HG02623 (cell line): Measurements from ENCODE around the gene CHRD.

Experiments
- ATAC-seq: cut with Tn5 transposase; IDR thresholded peaks from one replicate; pipeline ENCODE4 v1.9.1; 2021; ENCODE audit warnings: moderate library complexity; ENCODE audit not compliant: unreplicated experiment

CHRD gene

DNA sequence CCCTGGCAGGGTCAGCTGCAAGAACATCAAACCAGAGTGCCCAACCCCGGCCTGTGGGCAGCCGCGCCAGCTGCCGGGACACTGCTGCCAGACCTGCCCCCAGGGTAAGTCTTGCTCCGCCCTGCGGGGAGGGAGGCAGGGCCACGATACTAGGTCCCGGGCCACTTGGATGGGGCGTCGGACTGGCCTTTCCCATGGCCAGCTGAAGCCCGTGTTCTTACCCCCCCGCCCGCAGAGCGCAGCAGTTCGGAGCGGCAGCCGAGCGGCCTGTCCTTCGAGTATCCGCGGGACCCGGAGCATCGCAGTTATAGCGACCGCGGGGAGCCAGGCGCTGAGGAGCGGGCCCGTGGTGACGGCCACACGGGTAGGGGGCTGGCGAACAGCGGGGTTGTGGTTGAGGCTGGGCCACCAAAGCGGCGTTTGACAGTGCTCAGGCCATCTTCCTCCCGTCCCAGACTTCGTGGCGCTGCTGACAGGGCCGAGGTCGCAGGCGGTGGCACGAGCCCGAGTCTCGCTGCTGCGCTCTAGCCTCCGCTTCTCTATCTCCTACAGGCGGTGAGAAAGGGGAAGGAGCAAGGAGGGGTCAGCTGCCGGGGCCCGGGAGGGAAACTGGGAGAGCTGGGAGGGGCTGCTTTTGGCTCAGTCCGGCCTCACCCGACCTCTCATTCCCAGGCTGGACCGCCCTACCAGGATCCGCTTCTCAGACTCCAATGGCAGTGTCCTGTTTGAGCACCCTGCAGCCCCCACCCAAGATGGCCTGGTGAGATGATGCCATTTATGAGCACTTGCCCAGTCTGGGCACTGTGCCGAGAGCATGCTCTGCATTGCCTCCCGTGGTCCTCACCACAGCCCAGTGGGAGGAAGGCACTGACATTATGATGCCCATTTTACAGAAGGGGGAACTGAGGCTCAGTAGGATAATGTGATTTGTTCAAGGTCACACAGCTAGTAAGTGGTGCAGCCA, 1.7 kb downstream of the CHRD start:
- ATAC-seq = no peak

DNA sequence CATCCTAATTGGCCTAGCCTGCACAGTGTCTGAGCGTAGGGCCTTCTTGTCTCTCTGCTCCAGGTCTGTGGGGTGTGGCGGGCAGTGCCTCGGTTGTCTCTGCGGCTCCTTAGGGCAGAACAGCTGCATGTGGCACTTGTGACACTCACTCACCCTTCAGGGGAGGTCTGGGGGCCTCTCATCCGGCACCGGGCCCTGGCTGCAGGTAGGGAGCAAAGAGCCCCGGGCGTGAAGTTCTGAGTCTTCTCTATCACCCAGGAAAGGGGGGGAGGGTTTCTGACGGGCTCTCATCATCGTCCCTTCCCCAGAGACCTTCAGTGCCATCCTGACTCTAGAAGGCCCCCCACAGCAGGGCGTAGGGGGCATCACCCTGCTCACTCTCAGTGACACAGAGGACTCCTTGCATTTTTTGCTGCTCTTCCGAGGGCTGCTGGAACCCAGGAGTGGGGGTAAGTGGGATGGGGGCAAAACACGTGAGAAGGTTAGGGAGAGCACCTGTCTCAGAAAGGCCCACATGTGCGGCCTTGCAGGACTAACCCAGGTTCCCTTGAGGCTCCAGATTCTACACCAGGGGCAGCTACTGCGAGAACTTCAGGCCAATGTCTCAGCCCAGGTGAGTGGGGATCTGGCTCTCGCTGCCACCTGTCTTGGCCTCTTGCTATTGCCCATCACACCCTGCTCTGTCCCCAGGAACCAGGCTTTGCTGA, 2.6 kb downstream of the CHRD start:
- ATAC-seq = no peak

DNA sequence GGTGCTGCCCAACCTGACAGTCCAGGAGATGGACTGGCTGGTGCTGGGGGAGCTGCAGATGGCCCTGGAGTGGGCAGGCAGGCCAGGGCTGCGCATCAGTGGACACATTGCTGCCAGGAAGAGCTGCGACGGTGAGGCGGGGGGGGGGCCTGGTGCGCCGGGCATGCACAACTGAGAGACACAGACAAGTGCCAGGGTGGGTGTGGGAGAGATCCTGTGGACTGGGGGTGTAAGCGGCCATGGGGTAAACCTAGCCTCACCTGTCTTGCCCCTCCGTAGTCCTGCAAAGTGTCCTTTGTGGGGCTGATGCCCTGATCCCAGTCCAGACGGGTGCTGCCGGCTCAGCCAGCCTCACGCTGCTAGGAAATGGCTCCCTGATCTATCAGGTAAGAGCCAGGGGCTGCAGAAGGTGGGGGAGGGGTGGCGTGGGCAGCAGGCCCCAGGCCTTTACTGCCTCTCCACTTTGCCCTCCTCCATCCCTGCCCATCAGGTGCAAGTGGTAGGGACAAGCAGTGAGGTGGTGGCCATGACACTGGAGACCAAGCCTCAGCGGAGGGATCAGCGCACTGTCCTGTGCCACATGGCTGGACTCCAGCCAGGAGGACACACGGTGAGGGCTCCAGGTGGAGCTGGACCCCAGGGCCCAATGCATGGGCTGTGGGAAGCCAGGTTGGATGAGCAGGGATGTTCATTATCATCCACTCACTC, 3.3 kb downstream of the CHRD start:
- no peak for ATAC-seq

DNA sequence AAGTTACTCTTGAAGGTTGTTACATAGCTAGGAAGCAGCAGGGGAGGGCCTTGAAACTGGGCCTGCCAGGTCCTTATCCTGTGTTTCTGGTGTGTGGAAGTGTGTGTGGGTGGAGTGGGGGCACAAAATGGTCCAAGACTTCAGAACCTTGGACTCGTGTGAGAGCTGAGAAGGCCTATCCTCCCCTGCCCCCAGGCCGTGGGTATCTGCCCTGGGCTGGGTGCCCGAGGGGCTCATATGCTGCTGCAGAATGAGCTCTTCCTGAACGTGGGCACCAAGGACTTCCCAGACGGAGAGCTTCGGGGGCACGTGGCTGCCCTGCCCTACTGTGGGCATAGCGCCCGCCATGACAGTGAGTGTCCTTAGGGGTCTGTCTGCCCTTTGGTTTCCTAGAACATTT, 4.5 kb downstream of the CHRD start:
- no peak for ATAC-seq

DNA sequence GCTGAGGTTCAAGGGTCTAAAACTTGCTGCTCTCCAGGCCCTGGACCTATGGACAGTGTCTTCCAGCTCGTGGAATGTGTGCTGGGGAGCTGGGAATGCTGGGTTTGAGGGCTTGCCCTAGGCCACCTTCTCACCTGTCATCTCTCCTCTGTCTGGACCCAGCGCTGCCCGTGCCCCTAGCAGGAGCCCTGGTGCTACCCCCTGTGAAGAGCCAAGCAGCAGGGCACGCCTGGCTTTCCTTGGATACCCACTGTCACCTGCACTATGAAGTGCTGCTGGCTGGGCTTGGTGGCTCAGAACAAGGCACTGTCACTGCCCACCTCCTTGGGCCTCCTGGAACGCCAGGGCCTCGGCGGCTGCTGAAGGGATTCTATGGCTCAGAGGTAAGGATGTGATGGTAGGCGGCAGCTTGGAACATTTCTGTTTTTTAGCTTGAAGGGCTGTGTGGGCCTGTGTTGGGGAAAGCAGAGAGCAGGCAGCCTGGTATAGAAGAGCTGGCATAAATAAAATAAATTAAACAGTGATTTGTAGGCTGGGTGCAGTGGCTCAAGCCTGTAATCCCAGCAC, 5.1 kb downstream of the CHRD start:
- no peak for ATAC-seq

DNA sequence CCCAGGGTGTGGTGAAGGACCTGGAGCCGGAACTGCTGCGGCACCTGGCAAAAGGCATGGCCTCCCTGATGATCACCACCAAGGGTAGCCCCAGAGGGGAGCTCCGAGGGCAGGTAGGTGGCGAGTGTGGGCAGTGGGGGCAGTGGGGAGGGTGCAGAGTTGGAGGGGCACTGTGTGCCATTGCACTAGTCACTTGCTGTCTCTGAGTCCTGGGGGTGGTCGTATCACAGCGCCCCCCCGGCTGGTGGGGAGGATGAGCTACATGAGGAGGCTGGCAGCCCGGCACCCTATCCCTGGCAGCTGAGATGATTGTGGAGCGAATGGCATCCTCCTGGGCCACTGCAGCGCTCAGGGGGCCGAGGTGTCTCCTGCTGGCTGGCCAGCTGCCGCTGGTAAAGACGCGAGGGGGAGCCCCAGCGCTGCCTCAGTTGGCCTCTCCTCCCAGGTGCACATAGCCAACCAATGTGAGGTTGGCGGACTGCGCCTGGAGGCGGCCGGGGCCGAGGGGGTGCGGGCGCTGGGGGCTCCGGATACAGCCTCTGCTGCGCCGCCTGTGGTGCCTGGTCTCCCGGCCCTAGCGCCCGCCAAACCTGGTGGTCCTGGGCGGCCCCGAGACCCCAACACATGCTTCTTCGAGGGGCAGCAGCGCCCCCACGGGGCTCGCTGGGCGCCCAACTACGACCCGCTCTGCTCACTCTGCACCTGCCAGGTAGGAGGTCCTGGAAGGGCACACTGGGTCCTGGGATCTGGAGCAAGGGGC, 6.4 kb downstream of the CHRD start:
- no peak for ATAC-seq

DNA sequence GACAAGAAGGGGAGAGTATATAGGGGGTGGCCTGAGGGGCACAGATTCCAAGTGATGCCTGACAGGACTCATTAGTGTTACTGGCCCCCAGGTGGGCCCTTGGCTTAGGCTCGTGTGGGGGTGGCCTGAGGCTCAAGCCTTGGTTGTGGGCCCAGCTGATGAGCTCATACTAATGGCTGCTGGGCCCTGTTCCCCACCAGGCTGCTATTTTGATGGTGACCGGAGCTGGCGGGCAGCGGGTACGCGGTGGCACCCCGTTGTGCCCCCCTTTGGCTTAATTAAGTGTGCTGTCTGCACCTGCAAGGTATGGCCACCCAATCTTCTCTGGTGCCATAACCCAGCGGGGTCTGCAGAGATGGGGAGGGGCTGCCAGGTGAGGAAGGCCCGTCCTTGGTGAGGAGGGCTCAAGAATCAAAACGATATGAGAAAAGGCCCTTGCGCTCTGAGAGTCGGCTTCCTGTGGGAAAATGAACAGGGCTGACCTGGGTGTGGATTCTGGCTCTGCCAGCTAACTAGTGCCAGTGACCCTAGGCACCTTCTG, 7.4 kb downstream of the CHRD start:
- no peak for ATAC-seq

DNA sequence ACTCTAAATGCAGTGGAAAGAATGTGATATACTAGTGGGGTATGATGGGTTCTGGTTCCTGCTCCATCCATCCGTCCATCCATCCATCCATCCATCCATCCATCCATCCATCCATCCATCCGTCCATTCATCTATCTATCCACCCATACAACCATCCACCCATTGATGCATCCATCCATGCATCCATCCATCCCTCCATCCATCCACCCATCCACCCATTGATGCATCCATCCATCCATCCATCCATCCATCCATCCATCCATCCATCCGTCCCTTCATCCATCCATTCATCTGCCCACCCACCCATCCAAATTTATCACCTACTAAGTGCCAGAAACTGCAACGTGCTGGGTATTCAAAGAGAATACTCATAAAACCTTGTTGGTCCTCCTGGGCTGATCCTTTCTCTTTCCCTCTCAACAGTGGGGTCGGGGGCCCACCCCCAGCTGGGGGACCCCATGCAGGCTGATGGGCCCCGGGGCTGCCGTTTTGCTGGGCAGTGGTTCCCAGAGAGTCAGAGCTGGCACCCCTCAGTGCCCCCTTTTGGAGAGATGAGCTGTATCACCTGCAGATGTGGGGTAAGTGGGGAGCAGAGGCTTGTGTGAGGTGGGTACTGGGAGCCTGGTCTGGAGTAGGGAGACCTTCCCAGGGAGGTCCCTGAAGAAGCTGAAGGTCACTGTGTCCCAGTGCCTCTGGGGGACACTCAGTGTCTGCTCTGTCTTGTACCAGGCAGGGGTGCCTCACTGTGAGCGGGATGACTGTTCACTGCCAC, 8.5 kb downstream of the CHRD start:
- no peak for ATAC-seq

DNA sequence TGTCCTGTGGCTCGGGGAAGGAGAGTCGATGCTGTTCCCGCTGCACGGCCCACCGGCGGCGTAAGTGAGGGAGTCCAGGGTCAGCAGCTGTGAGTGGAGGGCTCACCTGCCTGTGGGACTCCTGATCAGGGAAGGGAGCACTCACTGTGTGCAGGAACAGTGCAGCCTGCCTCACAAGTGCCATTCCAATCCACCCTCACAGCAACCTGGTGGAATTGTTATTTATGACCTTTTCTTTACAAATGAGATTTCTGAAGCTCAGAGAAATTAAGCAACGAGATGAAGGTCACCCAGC, 9.0 kb downstream of the CHRD start:
- no peak for ATAC-seq

DNA sequence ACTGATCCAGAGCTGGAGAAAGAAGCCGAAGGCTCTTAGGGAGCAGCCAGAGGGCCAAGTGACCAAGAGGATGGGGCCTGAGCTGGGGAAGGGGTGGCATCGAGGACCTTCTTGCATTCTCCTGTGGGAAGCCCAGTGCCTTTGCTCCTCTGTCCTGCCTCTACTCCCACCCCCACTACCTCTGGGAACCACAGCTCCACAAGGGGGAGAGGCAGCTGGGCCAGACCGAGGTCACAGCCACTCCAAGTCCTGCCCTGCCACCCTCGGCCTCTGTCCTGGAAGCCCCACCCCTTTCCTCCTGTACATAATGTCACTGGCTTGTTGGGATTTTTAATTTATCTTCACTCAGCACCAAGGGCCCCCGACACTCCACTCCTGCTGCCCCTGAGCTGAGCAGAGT, 9.5 kb downstream of the CHRD start:
- no peak for ATAC-seq

DNA sequence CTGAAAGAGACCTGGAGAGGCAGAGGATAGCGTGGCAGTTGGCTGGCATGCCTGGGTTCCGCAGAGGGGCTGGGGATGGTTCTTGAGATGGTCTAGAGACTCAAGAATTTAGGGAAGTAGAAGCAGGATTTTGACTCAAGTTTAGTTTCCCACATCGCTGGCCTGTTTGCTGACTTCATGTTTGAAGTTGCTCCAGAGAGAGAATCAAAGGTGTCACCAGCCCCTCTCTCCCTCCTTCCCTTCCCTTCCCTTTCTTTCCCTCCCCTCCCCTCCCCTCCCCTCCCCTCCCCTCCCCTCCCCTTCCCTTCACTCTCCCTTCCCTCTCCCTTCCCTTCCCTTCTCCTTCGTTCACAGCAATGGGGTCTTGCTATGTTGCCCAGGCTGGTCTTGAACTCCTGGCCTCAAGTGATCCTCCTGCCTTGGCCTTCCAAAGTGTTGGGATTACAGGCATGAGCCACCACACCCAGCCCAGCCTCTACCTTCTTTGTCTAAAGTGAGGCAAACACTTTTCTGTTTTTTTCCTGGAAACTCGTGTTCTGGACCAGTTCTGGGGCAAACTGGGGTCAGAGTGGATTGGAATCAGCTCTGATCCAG, 10.2 kb downstream of the CHRD start:
- ATAC-seq = no peak

DNA sequence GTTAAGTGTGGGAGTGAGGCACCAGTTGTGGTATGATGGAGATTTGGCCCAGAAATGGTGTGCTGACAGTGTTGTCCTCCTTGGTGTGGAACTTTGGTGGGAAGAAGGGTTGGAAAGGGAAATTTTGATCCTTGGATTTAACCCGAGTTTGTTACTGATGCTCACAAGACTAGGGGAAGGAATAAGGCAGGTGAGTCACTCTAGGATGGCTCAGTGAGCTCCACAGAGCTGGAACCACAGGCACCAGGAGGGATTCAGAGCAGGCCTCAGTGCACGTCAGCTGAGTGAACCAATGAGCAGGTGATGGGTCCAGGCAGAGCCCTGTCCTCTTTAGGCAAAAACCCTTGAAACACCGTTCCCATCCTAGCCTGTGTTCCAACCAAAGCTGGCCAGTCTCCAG, 11.4 kb downstream of the CHRD start:
- ATAC-seq = no peak

DNA sequence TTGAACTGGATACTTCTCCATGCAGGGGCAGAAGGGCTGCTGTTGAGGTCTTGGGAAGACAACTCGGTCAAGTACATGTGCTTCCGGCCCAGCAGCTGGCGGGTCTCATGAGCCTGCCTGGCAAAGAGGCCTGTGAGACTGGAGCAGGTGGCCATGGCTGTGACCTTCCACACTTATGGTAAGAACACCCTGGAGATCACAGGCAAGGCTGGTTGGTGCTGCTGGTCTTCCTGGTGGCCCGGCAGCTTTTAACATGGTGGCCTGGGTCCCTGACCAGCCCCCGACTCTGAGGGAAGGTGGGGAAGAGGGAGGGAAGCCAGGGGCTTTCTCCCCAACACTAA, 15.4 kb downstream of the CHRD start:
- ATAC-seq = no peak

DNA sequence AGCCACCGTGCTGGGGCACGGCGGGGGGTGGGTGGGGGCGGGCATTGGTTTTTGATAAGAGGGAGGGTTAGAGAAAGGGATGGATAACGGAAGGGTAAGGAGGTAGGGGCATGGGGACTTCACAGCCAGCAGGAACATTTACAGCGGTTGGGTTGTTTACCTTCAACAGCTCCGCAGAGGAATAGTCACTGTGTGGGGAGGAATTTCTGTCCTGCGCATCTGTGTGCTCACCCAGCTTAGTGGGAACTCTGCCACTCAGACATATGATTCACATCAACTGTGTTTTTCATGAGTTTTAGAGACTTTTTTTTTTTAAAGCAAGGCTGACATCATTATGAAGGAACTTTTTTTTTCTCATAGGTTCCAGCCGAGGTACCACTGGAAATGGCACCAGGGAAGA, 19.6 kb downstream of the CHRD start:
- no peak for ATAC-seq

DNA sequence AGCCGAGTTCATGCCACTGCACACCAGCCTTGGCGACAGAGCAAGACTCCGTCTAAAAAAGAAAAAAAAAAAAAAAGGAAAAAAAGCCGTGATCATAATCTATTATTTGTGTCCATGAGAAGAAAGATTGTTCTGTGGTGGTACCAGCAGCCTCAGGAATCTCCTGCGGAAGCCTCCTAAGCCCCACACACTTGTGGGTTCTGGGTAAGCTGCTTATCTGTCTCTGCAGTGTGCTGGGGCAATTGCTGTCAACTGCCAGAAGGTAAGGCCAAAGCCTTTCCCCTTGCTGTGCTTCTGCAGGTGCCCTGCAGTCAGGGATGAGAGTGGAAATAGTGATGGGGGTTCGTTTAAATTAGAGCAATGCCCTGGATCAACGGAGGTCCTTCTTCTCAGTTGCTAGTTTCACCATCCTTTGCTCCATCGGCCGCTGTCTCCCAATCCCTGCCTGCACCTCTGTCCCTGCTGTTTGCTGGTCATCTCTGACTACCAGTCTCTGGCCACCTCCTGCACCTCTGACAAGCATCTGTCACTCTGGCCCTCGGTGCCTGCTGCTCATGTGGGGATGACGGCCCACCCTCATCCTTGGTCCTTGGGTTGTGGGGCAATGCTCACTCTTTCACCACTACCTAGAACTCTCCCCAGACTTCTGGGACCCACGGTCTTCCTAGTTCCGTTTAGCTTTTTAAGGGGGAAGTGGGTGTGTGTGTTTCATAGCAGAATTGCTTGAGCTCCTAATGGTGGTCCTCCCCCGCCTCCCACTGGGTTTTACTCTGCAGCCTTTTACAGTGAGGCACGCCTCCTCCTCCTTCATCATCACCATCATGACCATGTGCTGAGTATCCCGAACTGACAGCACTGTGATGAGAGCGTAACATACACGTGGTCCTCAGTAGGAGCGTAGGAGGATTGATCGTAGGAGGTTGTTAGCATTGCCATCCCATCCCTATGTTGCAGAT, 25.5 kb downstream of the CHRD start:
- ATAC-seq = no peak

DNA sequence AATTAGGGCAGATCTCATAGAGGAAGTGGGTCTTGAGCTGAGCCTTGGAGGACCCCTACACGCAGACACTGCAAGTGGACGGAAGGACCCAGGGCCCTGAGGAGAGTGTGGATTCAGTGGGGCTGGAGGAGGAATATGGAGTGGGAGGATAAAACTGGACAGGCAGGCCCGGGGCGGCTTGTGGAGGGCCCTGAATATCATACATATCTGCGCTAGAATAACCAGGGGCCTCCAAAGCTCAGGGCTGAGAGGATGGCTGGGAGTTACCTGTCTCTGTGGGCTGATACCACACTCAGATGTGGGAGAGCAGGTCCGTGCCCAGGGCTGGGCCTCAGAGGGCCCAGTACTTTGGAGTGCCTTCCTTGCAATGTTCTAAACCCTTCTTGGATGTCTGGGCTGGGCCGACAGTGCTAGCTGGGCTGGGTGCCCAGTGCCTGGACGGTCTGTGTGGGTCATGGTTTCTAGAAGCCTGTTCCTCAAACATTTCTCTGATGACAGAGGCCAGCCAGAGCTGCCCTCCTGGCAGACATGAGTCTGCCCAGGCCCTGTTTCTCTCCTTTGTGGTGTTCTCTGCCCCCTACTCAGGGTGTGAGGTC, 29.6 kb downstream of the CHRD start:
- no peak for ATAC-seq

DNA sequence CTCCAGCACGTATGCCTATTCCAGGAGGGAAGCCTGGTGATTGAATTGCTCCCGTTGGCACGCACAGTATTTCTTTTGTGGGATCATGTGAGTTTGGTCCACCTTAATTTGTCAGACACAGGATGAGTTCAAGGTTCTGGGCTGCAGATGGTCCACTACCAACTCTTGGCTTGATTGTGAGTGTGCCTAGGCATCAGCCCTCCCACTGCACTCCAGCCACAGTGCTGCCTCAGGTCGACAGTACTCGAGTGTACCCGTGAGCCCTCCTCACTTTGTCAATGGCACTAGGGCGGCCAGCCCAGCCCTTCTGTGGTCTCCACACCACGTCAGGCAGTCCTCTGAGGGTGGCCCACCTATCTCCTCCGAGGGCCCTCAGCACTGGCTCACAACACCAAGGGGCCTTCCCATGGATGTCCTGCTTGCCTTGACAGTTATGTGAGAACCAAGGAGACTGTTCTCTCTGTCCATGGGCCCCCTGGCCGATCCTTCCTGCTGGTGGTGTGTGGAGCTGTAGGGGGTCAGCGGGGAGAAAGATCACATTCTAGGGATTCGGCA, 30.2 kb downstream of the CHRD start:
- no peak for ATAC-seq
